Muscle of back (tissue), 11 donors: ENCODE data around the gene LYPLAL1. TPM values are rescaled to one million over a fixed set of nuclear protein-coding genes. Genes with fewer than 3 reads are reported as not detected.
A peak's percentile ranks its signal among the peaks of the same experiment; 100 is the strongest.
"Not testable (repeated sequence)": the region's sequence is repeated elsewhere in the genome, so short reads cannot be mapped to it uniquely, and the experiment has no call there.

Source experiments
- DNase-seq, 3 donors: peaks; one replicate each; pipeline versions ENCODE4 v3.0.0 to v3.0.0-alpha.2; 2013
- polyA plus RNA-seq, 10 donors: library from polyadenylated mRNA; unstranded; fragments of 120-200 nt; gene quantifications; one replicate each; pipeline ENCODE4 v1.2.1, GENCODE V29; 2013; ENCODE audit not compliant: insufficient read length in 10 of 10

The LYPLAL1 gene
- polyA plus RNA-seq, 10 donors, result 27.3 to 42.0 (median 35.8) TPM

DNA sequence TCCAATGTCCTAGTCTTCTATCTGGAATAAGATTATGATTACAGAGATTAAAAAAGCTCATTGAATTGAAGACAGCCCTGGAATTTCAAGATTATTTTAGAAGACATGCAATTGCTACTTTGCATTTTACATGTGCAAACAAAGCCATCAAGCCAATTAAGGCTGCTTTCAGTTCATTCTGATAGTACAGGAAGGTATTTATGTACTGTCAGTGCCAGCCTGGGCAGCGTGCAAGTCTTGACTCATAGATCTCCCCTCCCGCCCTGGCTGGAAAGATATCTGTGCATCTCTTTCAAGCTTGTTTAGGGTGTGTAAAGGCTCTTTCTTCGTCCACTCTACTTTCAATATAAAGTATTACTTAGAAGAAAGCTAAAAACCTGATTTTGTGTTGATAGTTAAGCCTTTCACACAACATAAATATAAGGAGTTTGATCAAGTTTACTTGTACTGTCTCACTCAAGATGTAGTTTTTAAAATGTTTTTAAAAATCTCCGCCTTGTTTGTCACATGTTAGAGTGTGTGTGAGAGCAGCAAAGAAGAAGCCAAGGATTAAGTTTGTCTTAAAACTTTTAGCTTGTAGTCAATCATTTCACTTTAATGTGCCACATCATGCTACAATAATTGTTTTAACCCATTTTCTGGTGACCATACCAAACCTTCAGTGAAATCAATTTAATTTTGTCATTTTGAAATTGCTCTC, 13.6 kb upstream of the LYPLAL1 start:
- no peak for DNase-seq

DNA sequence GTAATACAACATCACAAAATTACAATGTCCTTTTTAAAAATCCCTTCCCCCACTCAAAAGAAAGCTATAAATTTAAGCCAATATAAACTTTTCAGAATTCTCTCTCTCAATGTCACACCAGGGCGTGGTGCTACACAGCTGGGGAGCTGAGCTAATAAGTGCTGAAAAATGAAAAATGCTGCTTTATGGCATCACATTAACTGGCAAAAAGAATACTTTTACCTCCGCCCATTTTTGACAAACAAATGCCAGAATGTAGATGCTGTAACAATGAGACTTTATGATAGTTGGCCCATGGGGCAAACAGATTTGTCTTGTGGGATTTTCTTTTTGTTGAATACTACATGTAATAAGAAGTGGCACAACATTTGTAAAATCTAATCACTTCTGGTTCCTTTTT, 12.7 kb upstream of the LYPLAL1 start:
- peak in 1 of 3 donors; percentile 58 for DNase-seq

DNA sequence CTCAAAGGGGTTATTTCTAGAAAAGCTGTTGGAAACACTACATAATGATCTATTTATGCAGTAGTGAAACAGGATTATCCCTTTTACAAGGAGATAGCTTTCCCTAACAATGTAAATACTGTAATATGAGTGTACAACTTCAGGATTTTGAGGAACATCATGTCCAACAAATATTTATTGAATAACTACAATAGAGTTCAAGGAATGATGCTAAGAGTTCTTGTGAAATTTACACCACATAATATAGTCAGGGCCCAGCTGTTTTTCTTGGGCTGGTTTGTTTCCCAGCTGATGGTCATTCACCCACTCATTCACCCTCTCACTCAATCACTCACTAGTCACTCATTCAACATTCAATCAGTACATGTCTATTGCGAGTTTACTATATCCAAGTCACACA, 12.3 kb upstream of the LYPLAL1 start:
- DNase-seq, result no peak

DNA sequence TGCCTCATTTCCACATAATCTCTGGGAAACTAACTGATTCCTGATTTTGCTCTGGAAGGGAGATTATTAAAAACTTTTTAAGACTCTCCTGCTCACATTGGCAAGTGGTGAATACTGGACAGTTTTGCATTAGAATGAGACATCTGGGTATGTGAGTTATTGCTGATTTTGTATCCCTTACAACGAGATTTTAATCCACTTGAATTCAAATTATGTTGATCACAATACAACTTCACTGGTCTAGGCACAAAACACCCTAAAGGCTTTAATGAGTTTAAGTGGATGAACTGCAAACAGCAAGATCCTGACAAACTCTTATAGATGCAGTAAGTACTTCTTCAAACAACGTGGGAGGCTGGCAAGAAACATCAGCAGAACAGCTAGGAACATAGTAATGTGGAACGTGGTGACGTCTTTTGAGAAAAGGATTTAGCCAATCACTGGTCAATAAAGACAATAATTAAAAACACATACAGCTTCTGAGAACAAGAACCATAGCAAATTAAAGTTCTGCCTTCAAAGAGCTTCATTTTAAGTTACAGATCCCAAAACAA, 10.2 kb upstream of the LYPLAL1 start:
- no peak for DNase-seq

DNA sequence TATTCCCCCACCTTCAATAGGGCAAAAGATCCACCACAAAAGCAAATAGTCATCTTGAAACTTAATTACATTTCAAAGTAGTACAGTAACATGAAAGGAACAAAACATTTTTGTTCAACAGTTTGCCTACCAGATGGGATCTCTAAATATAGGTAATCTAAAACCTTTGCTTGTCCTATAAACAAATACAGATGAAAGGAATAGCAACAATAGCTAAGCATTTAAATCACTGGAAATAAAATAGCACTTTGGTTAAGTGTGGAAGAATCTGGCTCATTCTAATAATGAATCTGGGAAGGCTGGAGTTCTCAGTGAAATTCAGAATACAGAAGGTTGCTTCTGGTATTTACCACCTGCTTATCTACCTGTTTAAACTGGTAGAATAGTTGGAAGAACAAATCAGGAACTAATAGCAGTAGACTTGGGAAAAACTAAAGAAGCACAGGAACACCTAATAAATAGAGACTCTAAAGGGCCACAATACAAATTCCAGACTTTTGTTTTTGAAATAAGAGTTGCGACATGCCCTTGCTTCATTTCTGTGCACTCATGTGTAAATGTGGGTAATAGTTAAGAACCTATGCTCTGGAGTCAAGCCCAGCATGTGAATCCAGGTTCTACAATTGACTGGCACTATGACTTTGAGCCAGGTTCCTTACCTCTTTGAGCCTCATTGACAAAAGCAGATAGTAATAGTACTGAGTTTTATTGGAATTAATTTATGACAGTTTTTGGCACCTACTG, 2.3 kb upstream of the LYPLAL1 start:
- DNase-seq, result no peak

DNA sequence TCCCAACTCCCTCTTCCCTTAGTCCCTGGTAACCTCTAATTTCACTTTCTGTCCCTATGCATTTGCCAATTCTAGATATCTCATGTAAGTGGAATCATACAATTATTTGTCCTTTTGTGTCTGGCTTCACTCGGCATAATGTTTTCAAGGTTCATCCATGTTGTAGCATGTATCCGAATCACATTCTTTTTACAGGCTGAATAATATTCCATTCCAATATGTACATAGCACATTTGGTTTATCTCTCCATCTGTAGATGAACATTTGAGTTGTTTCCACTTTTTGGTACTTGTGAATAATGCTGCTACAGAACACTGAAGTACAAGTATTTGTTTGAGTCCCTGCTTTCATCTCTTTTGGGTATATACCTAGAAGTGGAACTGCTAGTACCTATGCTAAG, 857 bp upstream of the LYPLAL1 start:
- no peak for DNase-seq

DNA sequence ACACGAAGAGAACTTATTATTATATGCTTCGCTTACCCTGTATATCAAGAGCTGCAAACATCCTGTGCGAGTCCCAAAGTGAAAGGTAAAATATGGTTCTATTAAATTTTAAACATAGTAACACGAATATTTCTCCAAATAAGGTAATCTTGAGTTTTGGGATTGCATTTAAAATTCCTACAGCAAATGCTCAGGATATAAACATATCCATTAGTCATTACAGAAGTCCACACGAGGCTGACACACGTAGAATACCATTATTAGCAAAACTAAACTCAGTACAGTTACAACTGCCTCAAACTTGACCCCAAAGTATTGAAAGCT, 282 bp upstream of the LYPLAL1 start:
- no peak for DNase-seq

DNA sequence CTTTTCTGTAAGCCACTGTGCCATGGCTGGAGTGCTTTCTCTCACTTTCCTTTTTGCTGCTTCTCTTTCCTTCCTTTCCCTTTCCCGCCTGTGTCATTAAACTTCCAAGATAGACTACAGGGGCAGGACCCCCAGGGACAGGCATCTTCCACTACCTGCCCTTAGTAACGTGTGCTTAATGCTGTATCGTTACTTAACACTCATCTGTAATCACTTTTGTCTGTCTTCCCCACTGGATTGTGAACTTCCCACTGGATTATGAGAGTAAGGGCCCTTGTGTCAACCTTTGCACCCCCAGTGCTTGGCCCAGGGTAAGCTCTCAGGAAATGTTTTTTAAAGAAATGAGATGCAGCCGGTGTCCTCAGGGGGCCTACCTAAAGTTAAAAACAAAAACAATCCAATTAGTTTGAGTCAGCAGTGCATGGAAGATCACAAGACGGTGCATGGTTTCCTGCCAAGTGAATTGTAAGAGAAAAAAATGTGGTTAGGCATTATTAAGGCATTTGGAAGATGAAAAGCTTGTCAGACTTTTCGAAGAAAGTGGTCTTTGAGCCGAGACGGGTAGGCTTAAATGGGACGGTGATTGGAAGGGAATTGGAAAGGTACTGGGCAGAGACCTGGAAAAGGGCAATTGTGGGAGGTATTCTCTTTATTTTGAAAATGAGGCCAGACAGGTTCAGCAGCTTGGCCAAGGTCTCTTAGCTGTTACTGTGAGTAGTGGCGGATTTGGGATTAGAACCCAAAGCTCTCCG, 958 bp downstream of the LYPLAL1 start:
- peak; percentile 44 to 75 (median 59) for DNase-seq

DNA sequence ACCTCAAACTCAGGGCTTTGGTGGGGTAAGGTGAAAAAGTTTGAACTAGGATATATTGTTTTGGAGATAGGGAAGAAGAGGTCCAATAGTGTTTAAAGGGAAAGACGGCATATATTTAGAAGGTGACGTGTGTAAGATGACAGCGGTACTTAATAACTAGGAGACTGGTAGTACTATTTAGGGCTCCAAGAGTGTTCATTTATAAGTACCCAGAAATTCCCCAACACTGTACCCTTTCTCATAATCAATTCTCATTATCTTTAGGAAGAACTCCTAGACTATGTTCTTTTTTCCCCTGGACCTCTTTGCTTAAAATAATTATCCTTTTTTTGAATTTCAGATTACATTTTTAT, 1.5 kb downstream of the LYPLAL1 start:
- DNase-seq, result no peak

DNA sequence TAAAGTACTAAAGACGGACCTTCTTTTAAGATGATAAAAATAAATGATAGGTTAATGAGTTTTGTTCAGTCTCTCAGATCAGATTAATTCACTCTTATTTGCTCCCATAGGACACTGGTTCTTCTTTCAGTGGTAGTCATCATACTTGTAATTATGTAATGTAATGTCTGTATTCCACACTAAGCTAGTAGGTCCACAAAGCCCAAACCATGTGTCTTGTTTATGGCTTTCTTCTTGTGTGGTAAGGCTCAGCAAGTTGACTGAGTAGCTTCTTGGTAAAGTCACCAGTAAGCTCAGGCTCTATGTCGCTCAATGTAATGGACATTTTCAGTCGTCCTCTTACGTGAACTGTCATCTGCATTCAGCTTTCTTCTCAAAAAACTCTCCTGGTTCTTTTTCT, 2.5 kb downstream of the LYPLAL1 start:
- DNase-seq, result no peak

DNA sequence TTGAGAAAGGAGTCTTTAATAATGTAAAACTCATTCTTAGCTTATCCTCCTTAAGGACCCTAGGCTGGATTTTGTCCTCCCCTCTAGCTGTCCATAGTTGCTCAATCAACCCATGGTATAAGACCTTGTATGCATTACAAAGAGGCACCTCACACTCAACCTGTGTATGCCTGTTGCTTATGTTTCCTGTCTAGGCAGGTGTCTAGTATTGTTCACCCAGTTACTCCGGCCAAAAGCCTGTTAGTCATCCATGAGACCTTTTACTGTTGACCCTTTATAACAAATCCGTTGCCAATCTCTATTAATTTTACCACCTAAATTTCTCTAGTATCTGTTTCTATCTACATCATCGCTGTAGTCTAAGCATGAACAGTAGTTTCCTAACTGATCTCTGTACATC, 3.7 kb downstream of the LYPLAL1 start:
- no peak for DNase-seq

DNA sequence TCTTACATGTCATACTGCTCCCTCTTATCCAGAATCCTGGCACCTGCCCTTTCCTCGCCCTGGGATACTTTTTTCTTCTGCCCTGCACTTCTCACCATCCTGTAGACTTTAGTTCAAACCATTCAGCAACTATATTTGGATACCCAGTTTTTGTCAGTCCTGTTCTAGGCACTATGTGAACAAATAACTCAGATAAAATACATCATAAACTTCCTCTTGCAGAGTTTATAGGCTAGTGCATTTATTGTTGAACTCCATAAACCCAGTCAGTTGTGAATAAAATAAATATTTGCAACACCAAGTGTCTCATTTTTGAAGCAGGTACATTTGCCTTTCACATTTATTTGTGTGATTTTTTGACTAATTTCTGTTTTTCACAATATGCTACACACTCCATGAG, 4.3 kb downstream of the LYPLAL1 start:
- DNase-seq, result no peak

DNA sequence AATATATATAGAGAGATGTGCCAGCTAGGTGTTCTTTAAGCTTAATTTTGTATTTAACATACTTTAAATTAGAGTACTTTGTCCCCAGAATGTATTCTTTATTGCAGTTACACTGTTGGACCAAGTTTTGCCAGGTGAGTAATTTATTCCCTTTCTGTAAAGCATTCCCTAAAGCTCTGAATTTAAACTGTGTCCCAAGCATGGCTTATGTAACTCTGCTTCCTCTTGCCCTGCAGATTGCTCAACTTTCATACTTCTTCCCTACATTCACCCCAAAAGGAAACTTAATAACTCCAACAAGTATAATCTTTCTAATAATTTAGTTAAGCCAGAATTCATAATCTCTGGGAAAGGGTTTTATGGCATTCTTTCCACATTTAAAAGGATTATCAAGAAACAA, 5.6 kb downstream of the LYPLAL1 start:
- DNase-seq, result no peak

DNA sequence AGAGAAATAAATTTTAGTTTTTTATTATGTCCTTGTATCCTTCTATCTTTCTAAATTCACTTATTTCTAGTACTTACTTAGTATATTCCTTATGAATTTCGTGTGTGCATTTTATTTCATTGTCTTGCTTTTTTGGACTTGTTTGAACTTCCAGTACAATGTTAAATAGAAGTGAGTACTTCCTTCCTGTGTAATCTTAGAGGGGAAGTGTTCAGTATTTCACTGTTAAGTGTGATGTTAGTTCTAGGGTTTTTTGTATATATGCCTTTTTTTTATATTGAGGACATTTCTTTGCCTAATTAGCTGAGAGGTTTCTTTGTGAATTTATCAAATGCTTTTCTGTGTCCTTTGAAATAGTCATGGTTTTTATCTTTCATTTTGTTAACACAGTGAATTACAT, 10.7 kb downstream of the LYPLAL1 start:
- DNase-seq, result no peak

DNA sequence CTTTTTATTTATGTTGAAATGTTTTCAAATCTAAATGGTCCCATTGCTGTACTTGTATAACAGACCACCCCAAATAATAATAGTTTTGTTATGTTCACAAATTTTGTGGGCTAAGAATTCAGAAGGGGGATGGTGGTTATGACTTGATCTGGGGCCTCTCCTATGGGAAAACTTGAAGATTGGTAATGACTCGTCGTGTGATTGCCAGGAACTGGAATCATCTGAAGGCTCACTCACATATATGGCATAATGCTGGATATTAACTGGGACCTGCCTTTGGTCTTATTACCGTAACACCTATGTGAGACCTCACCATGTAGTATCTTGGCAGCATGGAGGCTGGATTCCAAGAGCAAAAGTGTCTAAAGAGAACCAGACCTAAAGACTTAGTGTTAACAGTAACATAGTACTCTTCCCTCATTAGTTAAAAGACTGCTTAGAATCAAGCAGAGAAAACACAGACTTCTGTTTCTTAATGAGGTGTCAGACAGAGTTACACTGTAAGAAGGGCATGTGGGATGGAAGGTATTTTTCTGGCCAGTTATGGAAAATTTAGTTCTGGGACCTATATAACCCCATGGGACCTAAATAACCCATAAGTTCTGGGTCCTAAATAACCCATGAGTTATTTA, 11.9 kb downstream of the LYPLAL1 start:
- no peak for DNase-seq

DNA sequence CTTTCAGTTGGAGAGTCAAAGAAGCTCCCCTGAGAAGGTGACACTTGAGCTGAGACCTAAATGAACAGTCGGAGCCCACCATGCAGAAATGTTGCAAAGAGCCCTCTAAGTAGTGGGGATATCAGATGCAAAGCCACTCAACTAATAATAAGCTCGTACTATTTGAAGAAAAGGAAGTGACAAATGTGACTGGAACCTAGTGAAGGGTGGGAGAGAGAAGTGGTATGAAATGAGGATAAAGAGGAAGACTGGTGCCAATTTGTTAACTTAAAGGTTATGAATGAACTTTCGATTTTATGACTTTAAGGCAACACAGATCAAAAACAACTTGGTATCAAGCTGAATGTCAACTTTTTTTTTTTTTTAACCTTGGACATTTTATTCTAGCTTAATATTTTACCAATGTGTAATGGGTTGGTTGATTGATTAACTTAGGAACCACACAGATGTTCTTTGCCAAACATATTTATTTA, 14.7 kb downstream of the LYPLAL1 start:
- peak in 1 of 3 donors; percentile 34 for DNase-seq

DNA sequence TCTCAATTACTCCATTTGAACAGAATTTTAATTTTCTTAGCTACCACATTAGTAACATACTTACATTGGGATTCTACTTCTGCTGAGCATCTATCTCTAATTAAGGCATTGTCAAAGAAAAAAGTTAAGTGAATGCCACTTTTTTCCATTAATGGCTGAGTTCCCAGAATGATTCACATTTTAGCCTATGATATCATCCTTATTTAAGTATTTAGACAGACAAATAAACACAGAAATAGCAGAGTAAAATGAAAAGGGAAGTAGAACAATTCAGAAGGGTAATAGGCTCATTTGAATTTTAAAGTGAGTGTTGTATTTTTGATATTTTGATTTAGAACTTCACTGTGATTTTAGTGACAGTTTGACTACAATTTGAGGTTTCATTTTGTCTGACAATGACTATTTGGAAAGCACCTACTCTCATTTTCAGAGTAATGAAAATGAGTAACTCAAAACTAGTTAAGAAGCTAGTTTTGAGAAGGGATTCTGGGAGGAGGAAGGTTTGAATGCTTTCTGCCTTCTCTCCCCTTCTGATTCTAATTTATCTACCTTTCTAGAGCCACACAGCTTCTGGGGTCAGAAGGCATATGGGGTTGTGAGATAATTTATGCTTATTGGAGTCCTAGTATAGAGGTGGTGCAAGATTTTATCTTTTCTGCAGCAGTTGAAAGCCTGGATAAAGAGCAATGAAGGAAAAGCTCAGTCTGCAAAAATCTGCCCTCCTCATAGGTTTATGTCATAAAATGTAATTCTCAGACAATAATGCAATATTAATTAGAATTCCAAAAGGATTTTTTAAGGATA, 15.5 kb downstream of the LYPLAL1 start:
- DNase-seq, result peak; percentile 65 to 86 (median 78)

DNA sequence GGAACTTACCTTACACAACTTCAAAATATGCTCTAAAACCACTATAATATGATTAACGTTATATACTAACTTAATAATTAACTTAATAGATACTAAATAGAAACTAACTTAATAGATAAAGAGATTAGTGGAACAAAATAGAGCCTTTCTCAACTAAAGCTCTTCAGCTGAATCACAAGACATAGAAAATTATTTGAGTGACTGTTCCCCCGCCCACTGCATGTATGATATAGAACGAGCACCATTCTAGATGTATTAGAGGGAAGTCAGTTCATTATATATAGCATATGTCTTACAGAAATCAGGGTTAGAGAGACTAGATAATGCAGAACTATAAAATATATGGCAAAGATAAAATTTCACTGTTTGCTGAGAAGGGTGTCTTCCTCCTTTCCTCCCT, 16.3 kb downstream of the LYPLAL1 start:
- DNase-seq, result no peak

DNA sequence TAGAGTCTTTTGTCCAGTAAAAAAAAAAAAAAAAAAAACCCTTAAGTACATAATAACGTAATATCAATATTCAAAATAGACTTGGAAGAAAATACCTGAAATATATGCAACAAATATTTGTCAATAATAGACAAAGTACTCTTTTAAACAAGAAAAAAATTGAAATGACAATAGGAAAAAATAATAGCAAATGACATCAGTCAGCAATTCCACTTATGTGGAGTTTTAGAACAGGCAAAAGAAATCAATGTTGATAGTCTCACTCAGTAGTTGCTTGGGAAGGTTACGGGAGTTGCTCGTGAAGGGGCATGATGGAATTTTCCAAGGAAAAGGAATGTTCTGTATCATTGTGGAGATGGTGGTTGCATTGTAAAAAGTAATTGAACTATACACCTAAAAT, 16.9 kb downstream of the LYPLAL1 start:
- no peak for DNase-seq

DNA sequence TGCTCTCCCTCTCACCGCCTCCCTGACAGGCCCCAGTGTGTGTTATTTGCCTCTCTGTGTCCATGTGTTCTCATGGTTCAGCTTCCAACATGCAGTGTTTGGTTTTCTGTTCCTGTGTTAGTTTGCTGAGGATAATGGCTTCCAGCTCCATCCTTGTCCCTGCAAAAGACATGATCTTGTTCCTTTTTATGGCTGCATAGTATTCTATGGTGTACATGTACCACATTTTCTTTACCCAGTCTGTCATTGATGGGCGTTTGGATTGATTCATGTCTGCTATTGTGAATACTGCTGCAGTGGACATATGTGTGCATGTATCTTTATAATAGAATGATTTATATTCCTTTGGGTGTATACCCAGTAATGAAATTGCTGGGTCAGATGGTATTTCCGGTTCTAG, 22.2 kb downstream of the LYPLAL1 start:
- DNase-seq, result not testable (repeated sequence)

DNA sequence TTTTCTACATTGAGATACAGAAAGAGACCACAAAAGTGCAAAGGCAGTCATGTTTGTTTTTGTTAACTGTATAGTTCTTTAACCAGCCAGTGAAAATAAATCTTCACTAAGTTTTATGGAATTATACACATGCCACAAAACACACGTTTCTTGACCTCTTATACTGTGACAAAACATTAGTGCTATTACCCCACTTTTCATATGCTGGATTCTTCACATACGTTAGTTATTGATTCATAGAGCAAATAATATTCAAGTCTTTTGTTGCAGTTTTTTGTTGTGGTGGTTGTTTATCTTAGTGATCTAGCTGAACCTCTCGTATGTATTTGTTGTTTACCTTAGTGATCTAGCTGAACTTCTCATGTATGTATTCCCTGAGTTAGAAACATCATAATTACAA, 28.0 kb downstream of the LYPLAL1 start:
- no peak for DNase-seq
